A549 (cell line): ENCODE data around the gene HSF2BP. TPM values are rescaled to one million over a fixed set of nuclear protein-coding genes. Genes with fewer than 3 reads are reported as not detected.

ENCODE experiments used
- ATAC-seq, 2 experiments: fragments of 200-7000 bp in 1 of 2; fragments of >200 bp in 1 of 2; cut with Nextera tagmentation in 1 of 2; cut with Tn5 transposase in 1 of 2; 3 replicates each; pipeline versions ENCODE4 v1.8.0 to v1.9.1; 2018 to 2020; ENCODE audit warnings: mild to moderate bottlenecking in 1 of 2, moderate library complexity in 1 of 2
- CTCF ChIA-PET: fragments of 300-600 bp; sonication (Branson Sonifier 250); formaldehyde crosslinking; extraction: SDS; loops from one replicate; lab custom pipeline; 2021; ENCODE audit warnings: antibody characterized with exemption, inconsistent platforms; lab: Yijun Ruan, JAX
- POLR2A ChIA-PET: fragments of 350-600 bp; formaldehyde crosslinking; extraction: SDS; loops from one replicate; lab custom pipeline; 2021; ENCODE audit warnings: antibody characterized with exemption, inconsistent platforms; lab: Yijun Ruan, JAX
- DNase-seq, 2 experiments: peaks; one replicate each; pipeline versions ENCODE4 v3.0.0 to v3.0.0-alpha.2; 2011 to 2016; ENCODE audit warnings: low read depth in 1 of 2, low spot score in 1 of 2
- FAIRE-seq: peaks from 2 replicates; lab custom pipeline; 2011; peaks lifted over from hg19 to GRCh38; lab: Jason Lieb, UNC
- H3K27ac ChIP-seq, 2 experiments: fragments of >200 bp; sonication (Bioruptor Twin); formaldehyde crosslinking; 3 replicates each; pipeline ENCODE4 v1.5.1; 2016 to 2017
- H3K4me1 ChIP-seq: fragments of >200 bp; sonication (Bioruptor Twin); formaldehyde crosslinking; 3 replicates; pipeline ENCODE4 v1.6.1; 2016
- H3K4me2 ChIP-seq: fragments of >200 bp; sonication (Bioruptor Twin); formaldehyde crosslinking; 3 replicates; pipeline ENCODE4 v1.6.1; 2016
- H3K4me3 ChIP-seq: fragments of >200 bp; sonication (Bioruptor Twin); formaldehyde crosslinking; 3 replicates; pipeline ENCODE4 v1.5.1; 2016
- H3K9me3 ChIP-seq: fragments of >200 bp; sonication (Bioruptor Twin); formaldehyde crosslinking; 3 replicates; pipeline ENCODE4 v1.6.1; 2016
- CBX8 ChIP-seq: fragments of 200-600 bp; sonication (generic); IDR thresholded peaks from 2 replicates; pipeline ENCODE4 v1.6.1; 2016
- CEBPB ChIP-seq, 2 experiments: fragments of >200 bp in 1 of 2; sonication (Bioruptor Twin) in 1 of 2; formaldehyde crosslinking in 1 of 2; IDR thresholded peaks; 2 replicates each; pipeline ENCODE4 v1.6.1; 2012 to 2016
- CHD4 ChIP-seq: fragments of 200-600 bp; sonication (generic); IDR thresholded peaks from 2 replicates; pipeline ENCODE4 v1.6.1; 2016; ENCODE audit warnings: antibody characterized with exemption, mild to moderate bottlenecking, borderline replicate concordance
- HDAC2 ChIP-seq: fragments of 200-600 bp; sonication (generic); IDR thresholded peaks from 2 replicates; pipeline ENCODE4 v1.6.1; 2016
- HEYL ChIP-seq: fragments of 250-450 bp; sonication (Bioruptor Pico); IDR thresholded peaks from 2 replicates; pipeline ENCODE4 v1.8.0; 2021; ENCODE audit warnings: mild to moderate bottlenecking, moderate library complexity
- HOXA7 ChIP-seq: fragments of 250-450 bp; sonication (Bioruptor Pico); IDR thresholded peaks from 2 replicates; pipeline ENCODE4 v1.5.0; 2020; ENCODE audit warnings: mild to moderate bottlenecking, moderate library complexity
- MAZ ChIP-seq: fragments of 150-350 bp; IDR thresholded peaks from 2 replicates; pipeline ENCODE4 v1.6.1; 2014; ENCODE audit warnings: antibody characterized with exemption, low read depth, low read length, borderline replicate concordance
- NFE2L2 ChIP-seq: fragments of 150-350 bp; conservative IDR thresholded peaks from 2 replicates; pipeline ENCODE4 v1.6.1; 2014; ENCODE audit warnings: low read length
- NR3C1 ChIP-seq: fragments of >200 bp; sonication (Bioruptor Twin); formaldehyde crosslinking; IDR thresholded peaks from 3 replicates; pipeline ENCODE4 v1.6.1; 2017
- POLR2A ChIP-seq: IDR thresholded peaks from 2 replicates; pipeline ENCODE4 v1.6.1; 2012; ENCODE audit warnings: mild to moderate bottlenecking, low read length
- POLR2AphosphoS2 ChIP-seq: conservative IDR thresholded peaks from 2 replicates; pipeline ENCODE4 v1.6.1; 2012; ENCODE audit warnings: low read length, improper control_type of control experiment, inconsistent platforms
- RCOR1 ChIP-seq: fragments of 150-350 bp; IDR thresholded peaks from 2 replicates; pipeline ENCODE4 v1.6.1; 2014; ENCODE audit warnings: antibody characterized with exemption, low read length, low read depth
- RNF2 ChIP-seq: fragments of 200-600 bp; sonication (generic); IDR thresholded peaks from 2 replicates; pipeline ENCODE4 v1.6.1; 2016; ENCODE audit warnings: low read depth, mild to moderate bottlenecking, antibody characterized with exemption, moderate library complexity, borderline replicate concordance
- SMC3 ChIP-seq: fragments of >200 bp; sonication (Bioruptor Twin); formaldehyde crosslinking; IDR thresholded peaks from 3 replicates; pipeline ENCODE4 v1.6.1; 2018; ENCODE audit warnings: inconsistent platforms
- TP53 ChIP-seq: fragments of 250-450 bp; sonication (Bioruptor Pico); IDR thresholded peaks from 2 replicates; pipeline ENCODE4 v1.5.0; 2021; ENCODE audit warnings: mild to moderate bottlenecking, moderate library complexity
- ZC3H11A ChIP-seq: fragments of 450-650 bp; IDR thresholded peaks from 2 replicates; pipeline ENCODE4 v1.6.1; 2014; ENCODE audit warnings: antibody characterized with exemption, mild to moderate bottlenecking
- WGBS: methylation state at CpG from one replicate; pipeline ENCODE4 v1.1.6; 2017; ENCODE audit errors: missing lambda C conversion rate; 5-methylcytosine and 5-hydroxymethylcytosine counted together
- polyA plus RNA-seq, 4 experiments: library from polyadenylated mRNA; depleted of rRNA in 3 of 4; stranded (reverse); fragments of >200 nt; fragmentation: RNase III in 1 of 4; extraction: RNeasy Plus Mini Kit Qiagen cat#74134 plus additional on column Dnase treatment in 1 of 4; gene quantifications; 2 replicates in 3 of 4; 3 replicates in 1 of 4; pipeline ENCODE4 v1.2.3, GENCODE V29; 2011 to 2017
- TF ChIP-seq, protein P1 (sequence below): IDR thresholded peaks from 2 replicates; pipeline ENCODE4 v1.6.1; 2012
- TF ChIP-seq, protein P2 (sequence below): IDR thresholded peaks from 2 replicates; pipeline ENCODE4 v1.6.1; 2012; ENCODE audit warnings: low read depth, borderline replicate concordance
- TF ChIP-seq, protein P3 (sequence below): fragments of 250-450 bp; sonication (Bioruptor Pico); IDR thresholded peaks from 2 replicates; pipeline ENCODE4 v1.5.0; 2020; ENCODE audit warnings: low read depth, mild to moderate bottlenecking, moderate library complexity
- TF ChIP-seq, protein P4 (sequence below): fragments of 150-350 bp; IDR thresholded peaks from 2 replicates; pipeline ENCODE4 v1.6.1; 2014; ENCODE audit warnings: low read depth, mild to moderate bottlenecking, low read length

Gene HSF2BP
- polyA plus RNA-seq, 2 of the 4 experiments (the other 2 are of a cell fraction), result 1.7 to 3.1 TPM

DNA sequence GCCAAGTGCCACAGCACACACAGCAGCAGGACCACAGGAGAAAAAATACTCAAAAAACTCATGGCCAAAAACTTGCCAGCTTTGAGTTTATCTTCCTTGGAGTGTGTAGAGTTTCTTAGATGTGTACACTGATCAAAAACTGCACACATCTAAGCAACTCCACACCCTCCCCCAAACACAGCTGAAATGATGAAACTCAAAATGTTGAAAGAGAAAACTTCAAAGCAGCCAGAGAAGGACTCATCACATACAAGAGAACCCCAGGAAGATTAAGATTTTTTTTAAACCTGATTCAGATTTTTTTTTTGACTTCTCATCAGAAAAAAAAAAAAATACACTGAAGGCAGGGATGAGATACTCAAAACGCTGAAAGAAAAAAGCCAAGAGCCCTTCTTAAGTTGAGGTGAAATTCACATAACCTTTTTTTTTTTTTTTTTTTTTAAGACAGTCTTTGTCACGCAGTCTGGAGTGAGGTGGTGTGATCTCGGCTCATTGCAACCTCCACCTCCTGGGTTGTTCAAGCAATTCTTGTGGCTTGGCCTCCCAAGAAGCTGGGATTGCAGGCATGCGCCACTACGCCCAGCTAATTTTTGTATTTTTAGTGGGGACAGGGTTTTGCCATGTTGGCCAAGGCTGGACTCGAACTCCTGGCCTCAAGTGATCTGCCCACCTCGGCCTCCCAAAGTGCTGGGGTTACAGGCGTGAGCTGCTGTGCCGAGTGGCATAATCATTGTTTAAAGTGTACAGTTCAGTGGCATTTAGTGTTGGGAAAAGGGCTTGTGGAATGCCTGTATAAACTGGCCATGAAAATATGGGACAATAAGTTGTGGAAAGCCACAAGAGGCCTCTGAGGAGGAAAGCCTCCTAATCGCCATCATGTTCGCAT lies 38.7 kb upstream of the HSF2BP start:
- ChIA-PET POLR2A (interaction anchor here (1.3 kb wide), 1 partner anchor 14 kb away, joined by 6 read pairs; no protein-coding TSS in a partner anchor), CTCF (no interaction called here)
- ATAC-seq, result peak in 1 of 2 experiments; percentile 68; a peak in 1 of 6 replicates

DNA sequence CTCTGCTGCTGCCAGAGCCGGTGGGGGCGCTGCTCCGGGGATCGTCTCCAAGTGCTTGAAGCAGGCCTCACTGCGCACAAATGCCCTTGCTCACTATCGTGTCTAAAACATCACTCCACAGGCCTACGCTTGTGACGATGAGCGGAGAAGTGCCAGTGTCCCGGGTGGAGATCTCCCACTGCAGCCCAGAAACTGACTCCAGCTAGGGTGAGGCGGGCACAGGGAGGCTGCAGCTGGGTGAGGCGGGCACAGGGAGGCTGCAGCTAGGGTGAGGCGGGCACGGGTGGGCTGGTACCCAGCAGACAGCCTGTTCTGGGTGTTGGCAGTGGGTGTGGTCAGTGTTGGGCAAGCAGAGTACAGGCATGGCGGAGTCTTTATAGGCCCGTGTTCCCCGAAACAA lies 36.9 kb upstream of the HSF2BP start:
- H3K9me3 ChIP-seq, result no peaks in the 10 kb centered on the region
- FAIRE-seq, result no peak
- no peak for DNase-seq
- POLR2A ChIA-PET, result no interaction called here
- no peak overlapping the region for H3K4me3 ChIP-seq
- peak overlapping the region in 1 of 2 experiments; percentile 75; a peak in 2 of 6 replicates for H3K27ac ChIP-seq
- ATAC-seq, result no peak
- peaks cover 11% of the 10 kb centered on the region for H3K4me1 ChIP-seq
- H3K4me2 ChIP-seq, result no peak overlapping the region
- 90% methylated on average over 14 of the region's 17 CpGs for WGBS
- TF ChIP-seq TP53 (no peak), POLR2A (no peak), CHD4 (no peak), HEYL (no peak), CBX8 (no peak), RNF2 (no peak), NR3C1 (no peak), SMC3 (no peak), NFE2L2 (no peak), HOXA7 (CRISPR knock-in tag) (no peak), RCOR1 (no peak), POLR2AphosphoS2 (no peak), CEBPB (IDR thresholded peaks at IDR 0.05) (no peak), ZC3H11A (no peak), HDAC2 (no peak), MAZ (no peak)
- TF ChIP-seq, protein P1, sequence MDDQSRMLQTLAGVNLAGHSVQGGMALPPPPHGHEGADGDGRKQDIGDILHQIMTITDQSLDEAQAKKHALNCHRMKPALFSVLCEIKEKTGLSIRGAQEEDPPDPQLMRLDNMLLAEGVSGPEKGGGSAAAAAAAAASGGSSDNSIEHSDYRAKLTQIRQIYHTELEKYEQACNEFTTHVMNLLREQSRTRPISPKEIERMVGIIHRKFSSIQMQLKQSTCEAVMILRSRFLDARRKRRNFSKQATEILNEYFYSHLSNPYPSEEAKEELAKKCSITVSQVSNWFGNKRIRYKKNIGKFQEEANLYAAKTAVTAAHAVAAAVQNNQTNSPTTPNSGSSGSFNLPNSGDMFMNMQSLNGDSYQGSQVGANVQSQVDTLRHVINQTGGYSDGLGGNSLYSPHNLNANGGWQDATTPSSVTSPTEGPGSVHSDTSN, result no peak
- TF ChIP-seq, protein P2, sequence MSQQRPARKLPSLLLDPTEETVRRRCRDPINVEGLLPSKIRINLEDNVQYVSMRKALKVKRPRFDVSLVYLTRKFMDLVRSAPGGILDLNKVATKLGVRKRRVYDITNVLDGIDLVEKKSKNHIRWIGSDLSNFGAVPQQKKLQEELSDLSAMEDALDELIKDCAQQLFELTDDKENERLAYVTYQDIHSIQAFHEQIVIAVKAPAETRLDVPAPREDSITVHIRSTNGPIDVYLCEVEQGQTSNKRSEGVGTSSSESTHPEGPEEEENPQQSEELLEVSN, result no peak
- TF ChIP-seq, protein P3, sequence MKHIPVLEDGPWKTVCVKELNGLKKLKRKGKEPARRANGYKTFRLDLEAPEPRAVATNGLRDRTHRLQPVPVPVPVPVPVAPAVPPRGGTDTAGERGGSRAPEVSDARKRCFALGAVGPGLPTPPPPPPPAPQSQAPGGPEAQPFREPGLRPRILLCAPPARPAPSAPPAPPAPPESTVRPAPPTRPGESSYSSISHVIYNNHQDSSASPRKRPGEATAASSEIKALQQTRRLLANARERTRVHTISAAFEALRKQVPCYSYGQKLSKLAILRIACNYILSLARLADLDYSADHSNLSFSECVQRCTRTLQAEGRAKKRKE, result no peak
- CTCF ChIA-PET, result no interaction called here

More for the DNA sequence above, 38.7 kb upstream of the HSF2BP start:
- DNase-seq, result no peak
- H3K4me1 ChIP-seq, result peaks cover 11% of the 10 kb centered on the region
- no peaks in the 10 kb centered on the region for H3K9me3 ChIP-seq
- 89% methylated on average over 10 of the region's 11 CpGs for WGBS
- peak overlapping the region; percentile 9 to 75; a peak in 4 of 6 replicates for H3K27ac ChIP-seq
- no peak for FAIRE-seq
- TF ChIP-seq CEBPB (IDR thresholded peaks at IDR 0.05), result peak in 1 of 2 experiments; percentile 33; a peak in 1 of 4 replicates
- TF ChIP-seq, protein P4, sequence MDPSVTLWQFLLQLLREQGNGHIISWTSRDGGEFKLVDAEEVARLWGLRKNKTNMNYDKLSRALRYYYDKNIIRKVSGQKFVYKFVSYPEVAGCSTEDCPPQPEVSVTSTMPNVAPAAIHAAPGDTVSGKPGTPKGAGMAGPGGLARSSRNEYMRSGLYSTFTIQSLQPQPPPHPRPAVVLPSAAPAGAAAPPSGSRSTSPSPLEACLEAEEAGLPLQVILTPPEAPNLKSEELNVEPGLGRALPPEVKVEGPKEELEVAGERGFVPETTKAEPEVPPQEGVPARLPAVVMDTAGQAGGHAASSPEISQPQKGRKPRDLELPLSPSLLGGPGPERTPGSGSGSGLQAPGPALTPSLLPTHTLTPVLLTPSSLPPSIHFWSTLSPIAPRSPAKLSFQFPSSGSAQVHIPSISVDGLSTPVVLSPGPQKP, result no peak
- H3K4me3 ChIP-seq, result no peak overlapping the region
- H3K4me2 ChIP-seq, result peak overlapping the region; percentile 28; the same call in 2 of the 3 replicates
